Measurements from ENCODE around the gene PLEKHM2.

Gene PLEKHM2

DNA sequence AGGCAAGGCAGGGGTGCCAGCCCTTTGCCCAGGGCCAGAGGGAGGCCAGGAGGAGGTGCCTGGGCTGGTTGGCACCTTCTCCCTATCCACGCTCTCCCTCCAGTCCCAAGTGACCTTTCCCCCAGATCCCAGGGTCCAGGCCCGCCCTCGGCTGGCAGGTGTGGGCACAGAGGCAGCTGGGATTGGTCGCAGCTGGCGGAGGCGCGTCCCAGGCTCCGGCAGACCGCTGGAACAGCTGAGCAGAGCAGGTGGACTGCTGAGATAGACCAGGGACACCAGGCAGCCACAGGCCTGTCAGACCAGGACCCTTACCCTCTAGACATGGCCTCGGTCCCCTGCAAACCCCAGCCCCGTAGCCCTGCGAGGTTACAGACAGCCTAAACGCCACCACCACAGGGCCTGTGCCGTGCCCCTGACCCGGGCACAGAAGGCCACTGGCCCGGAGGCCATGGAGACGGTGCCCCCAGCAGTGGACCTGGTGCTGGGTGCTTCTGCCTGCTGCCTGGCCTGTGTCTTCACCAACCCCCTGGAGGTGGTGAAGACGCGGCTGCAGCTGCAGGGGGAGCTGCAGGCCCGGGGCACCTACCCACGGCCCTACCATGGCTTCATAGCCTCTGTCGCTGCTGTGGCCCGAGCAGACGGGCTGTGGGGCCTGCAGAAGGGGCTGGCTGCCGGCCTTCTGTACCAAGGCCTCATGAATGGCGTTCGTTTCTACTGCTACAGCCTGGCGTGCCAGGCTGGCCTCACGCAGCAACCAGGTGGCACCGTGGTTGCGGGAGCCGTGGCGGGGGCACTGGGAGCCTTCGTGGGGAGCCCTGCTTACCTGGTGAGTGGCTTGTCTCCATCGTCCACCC lies 52.1 kb downstream of the PLEKHM2 start, which contains the start of gene SLC25A34:
Gene SLC25A34, plus strand, starts transcription at position 221 of the 854 bp plus-strand sequence. Its CDS starts 228 bp downstream, at position 449.
- DNase-seq (ENCODE audit: extremely low spot score, insufficient read length, low read depth) (no peak), FAIRE-seq (no peak)

DNA sequence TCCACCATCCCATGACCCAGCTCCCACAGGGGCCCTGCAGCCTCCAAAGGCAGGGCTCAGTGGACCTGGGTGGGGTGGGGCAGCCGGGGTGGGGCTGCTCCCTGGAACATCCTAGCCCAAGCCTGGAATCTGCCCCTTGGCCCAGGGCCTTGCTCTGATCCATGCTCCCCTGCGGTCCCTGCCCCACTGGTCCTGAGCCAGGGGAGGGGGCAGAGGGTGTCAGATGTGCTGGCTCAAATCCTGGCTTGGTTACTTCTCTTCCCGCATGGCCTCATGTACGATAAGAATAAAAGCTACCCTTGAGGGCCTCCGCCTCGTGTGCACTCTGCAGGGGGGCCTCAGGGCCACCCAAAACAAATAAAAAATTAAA lies 52.8 kb downstream of the PLEKHM2 start:
- DNase-seq (ENCODE audit: extremely low spot score, insufficient read length, low read depth), result no peak
- no peak for FAIRE-seq

GRCh38 chr1:15737324-15738319 lies 53.5 kb downstream of the PLEKHM2 start:
- no peak for DNase-seq (ENCODE audit: extremely low spot score, insufficient read length, low read depth)
- FAIRE-seq, result no peak

- FAIRE-seq, result no peak
- DNase-seq (ENCODE audit: extremely low spot score, insufficient read length, low read depth), result no peak
Observed at GRCh38 chr1:15738416-15739113, 54.4 kb downstream of the PLEKHM2 start.

GRCh38 chr1:15739259-15739658 lies 55.1 kb downstream of the PLEKHM2 start:
- no peak for FAIRE-seq
- no peak for DNase-seq (ENCODE audit: extremely low spot score, insufficient read length, low read depth)

GRCh38 chr1:15739745-15740144 lies 55.6 kb downstream of the PLEKHM2 start:
- FAIRE-seq, result no peak
- DNase-seq (ENCODE audit: extremely low spot score, insufficient read length, low read depth), result no peak

DNA sequence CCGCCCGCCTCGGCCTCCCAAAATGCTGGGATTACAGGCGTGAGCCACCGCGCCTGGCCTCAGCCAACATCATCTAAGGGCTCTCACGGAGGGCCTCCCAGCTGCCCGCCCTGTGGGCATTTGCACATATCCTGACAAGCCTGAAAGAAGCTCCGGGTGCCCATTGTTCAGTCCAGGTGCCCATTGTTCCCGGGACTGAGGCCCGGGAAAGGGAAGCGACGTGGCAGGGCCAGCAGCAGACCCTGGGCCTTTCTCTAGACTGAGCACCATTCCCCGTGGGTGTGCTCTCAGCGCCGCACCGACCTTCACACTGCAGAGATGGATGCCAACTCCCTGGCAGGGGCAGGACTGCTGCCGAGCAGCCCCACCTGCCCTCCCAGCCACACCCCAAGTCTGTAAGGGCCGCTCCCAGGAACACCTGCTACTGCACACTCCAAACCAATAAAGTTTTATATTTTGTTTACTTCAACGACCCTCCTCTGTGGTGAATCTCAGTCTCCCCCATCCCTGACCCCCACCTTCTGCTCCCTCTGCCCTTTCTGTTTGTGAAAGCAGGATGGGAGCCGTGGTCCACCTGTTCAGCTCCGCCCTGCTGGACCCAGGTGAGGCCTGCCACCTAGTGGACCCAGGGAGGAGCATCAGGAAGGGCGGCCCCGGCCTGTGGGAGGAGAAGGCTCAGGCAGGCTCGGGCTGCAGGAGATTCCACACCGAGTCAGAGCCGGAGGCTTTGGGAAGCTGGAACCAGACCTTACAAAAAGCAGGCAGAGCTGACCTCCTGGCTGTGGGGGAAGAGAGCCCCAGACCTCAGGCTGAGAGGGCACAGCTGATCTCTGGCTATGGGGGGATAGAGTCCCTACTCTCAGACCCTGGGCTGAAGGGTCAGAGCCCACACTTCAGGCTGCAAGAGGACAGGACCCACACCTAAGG lies 57.1 kb downstream of the PLEKHM2 start:
- DNase-seq (ENCODE audit: extremely low spot score, insufficient read length, low read depth) (peak; percentile 85), FAIRE-seq (peak; percentile 76)

- no peak for FAIRE-seq
- DNase-seq (ENCODE audit: extremely low spot score, insufficient read length, low read depth), result no peak
Observed at GRCh38 chr1:15742339-15742801, 58.2 kb downstream of the PLEKHM2 start, which contains the start of gene TMEM82. TMEM82 (plus strand) TSS chr1:15742499; CDS start chr1:15742560, 61 bp downstream.

- FAIRE-seq (no peak), DNase-seq (ENCODE audit: extremely low spot score, insufficient read length, low read depth) (no peak)
Observed at GRCh38 chr1:15744122-15744679, 60.1 kb downstream of the PLEKHM2 start.

DNA sequence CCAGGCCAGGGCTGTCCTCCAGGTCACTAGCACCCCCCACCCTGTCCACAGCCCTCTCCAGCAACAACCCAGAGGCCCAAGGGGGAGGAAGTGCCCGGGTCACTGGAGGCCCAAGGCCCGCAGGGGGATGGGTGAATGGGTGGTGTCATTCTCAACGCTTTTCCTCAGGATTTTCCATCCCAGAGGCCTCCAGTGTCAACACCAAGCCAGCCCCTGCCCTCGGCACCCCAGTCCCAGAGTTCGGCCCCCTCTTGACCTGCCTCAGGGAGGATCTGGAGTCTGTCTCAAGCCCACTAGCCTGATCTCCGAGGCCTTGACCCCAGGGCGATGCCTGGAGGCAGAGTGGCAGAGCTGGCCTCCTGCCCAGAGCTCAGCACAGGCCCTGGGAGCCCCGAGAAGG lies 63.3 kb downstream of the PLEKHM2 start:
- no peak for FAIRE-seq
- no peak for DNase-seq (ENCODE audit: extremely low spot score, insufficient read length, low read depth)

GRCh38 chr1:15748264-15748663 lies 64.1 kb downstream of the PLEKHM2 start:
- FAIRE-seq, result no peak
- no peak for DNase-seq (ENCODE audit: extremely low spot score, insufficient read length, low read depth)

GRCh38 chr1:15748690-15749398 lies 64.7 kb downstream of the PLEKHM2 start:
- FAIRE-seq (no peak), DNase-seq (ENCODE audit: extremely low spot score, insufficient read length, low read depth) (no peak)

- no peak for FAIRE-seq
- no peak for DNase-seq (ENCODE audit: extremely low spot score, insufficient read length, low read depth)
Observed at GRCh38 chr1:15749399-15750291, 65.5 kb downstream of the PLEKHM2 start.

GRCh38 chr1:15750924-15751323 lies 66.8 kb downstream of the PLEKHM2 start:
- no peak for FAIRE-seq
- no peak for DNase-seq (ENCODE audit: extremely low spot score, insufficient read length, low read depth)

DNA sequence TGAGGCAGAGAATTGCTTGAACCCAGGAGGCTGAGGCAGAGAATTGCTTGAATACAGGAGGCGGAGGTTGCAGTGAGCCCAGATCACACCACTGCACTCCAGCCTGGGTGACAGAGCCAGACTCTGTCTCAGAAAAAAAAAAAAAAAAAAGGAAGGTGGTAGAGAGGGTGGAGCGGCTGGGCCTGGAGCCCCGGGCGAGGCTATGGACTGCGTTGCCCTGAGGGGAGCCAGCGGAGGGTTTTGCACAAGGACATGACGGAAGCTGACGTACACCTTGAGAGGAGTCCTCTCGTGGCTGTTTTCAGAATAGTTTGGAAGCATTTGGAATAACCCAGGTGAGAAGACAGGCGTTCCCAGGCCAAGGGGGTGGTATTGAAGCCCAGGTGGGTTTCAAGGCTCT lies 67.6 kb downstream of the PLEKHM2 start:
- DNase-seq (ENCODE audit: extremely low spot score, insufficient read length, low read depth) (no peak), FAIRE-seq (no peak)

GRCh38 chr1:15753776-15754175 lies 69.7 kb downstream of the PLEKHM2 start:
- FAIRE-seq (no peak), DNase-seq (ENCODE audit: extremely low spot score, insufficient read length, low read depth) (no peak)

DNA sequence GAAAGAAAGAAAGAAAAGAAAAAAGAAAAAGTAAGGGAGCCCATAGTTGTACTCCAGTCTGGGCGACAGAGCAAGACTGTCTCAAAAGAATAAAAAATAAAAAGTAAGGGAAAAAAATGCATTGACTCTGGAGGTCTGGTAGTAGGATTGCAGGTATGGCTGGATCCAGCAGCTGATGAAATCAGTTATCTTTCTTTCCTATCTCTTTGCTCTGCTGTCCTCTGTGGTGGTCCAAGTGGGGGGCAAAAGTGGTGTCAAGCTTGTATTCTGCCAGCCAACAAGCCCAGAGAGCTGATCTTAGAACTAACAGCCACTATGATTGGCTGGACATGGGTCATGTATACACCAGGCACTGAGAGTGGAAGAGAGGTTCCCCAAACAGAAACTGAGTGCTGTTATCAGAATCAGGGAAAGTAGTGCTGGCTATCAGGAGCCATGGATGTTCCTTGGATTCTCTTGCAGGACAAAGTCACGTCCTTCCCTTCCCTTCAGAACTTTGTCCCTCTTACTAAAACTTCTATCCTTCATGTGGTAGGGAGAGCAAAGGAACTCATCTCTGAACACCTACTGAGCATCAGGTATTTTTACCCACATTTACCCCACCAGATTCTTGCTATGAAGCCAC lies 71.0 kb downstream of the PLEKHM2 start:
- DNase-seq (ENCODE audit: extremely low spot score, insufficient read length, low read depth) (no peak), FAIRE-seq (no peak)
